ENCODE measurements around the gene EIF2D. TPM values are rescaled to one million over a fixed set of nuclear protein-coding genes. Genes with fewer than 3 reads are reported as not detected.

EIF2D gene
- total and polyA plus RNA-seq, 9 of the 15 experiments (the other 6 are each of a cell fraction or from before 2014, with no cell fraction given), result 81.1 to 138 (median 93.9) TPM

DNA sequence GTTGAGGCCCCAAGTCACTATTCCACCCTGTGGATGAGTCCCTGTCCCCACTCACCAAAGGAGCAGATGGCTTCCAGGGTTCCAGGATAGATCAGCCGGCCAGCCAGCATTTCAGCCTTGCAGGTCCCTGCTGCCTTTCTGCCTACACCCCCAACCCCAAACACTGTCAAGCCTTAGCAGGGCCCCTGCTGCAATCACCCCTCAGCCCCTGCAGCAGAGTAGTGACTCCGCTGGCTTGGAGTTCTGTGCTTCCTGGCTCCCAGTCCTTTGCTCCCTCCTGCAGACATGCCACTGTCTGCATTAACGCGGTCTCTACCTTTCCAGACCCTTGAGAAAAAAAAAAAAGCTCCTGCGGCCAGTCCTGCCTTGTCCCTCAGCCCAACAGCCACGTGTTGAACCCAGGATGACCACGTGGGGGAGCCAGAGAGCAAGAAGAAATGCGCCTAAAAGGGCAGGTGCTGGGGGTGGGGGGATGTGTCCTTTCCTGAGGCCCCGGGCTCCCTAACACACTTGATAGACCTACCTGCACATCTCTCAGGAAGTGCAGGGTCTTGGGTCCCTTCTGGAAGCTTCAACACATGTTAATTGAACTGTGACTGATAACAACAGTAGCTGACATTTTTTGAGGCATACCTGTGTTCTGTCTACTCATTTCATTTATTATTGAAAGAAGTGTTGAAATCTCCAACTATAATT, 67.6 kb downstream of the EIF2D start (continued):
- TF ChIP-seq SRSF7 (optimal IDR thresholded peaks at IDR 0.05; ENCODE audit: low read depth, low read length), result no peak
- no peak; the same call in 1 of the 2 replicates for TF ChIP-seq TAL1 (IDR thresholded peaks at IDR 0.05)
- no peak for TF ChIP-seq ZNF217 (CRISPR knock-in tag; IDR thresholded peaks at IDR 0.05)
- TF ChIP-seq ARID1B (IDR thresholded peaks at IDR 0.05), result no peak
- TF ChIP-seq ZFP1 (CRISPR knock-in tag; IDR thresholded peaks at IDR 0.05), result 0 out of 2 replicates have a peak, but pooled peaks have one; percentile 38
- TF ChIP-seq CHAMP1 (IDR thresholded peaks at IDR 0.05), result no peak
- TF ChIP-seq TCF3 (CRISPR knock-in tag; IDR thresholded peaks at IDR 0.05), result no peak
- TF ChIP-seq, protein P1, sequence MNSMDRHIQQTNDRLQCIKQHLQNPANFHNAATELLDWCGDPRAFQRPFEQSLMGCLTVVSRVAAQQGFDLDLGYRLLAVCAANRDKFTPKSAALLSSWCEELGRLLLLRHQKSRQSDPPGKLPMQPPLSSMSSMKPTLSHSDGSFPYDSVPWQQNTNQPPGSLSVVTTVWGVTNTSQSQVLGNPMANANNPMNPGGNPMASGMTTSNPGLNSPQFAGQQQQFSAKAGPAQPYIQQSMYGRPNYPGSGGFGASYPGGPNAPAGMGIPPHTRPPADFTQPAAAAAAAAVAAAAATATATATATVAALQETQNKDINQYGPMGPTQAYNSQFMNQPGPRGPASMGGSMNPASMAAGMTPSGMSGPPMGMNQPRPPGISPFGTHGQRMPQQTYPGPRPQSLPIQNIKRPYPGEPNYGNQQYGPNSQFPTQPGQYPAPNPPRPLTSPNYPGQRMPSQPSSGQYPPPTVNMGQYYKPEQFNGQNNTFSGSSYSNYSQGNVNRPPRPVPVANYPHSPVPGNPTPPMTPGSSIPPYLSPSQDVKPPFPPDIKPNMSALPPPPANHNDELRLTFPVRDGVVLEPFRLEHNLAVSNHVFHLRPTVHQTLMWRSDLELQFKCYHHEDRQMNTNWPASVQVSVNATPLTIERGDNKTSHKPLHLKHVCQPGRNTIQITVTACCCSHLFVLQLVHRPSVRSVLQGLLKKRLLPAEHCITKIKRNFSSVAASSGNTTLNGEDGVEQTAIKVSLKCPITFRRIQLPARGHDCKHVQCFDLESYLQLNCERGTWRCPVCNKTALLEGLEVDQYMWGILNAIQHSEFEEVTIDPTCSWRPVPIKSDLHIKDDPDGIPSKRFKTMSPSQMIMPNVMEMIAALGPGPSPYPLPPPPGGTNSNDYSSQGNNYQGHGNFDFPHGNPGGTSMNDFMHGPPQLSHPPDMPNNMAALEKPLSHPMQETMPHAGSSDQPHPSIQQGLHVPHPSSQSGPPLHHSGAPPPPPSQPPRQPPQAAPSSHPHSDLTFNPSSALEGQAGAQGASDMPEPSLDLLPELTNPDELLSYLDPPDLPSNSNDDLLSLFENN (IDR thresholded peaks at IDR 0.05; ENCODE audit: low read depth in 2 of 2, low read length in 2 of 2), result 0 out of 4 replicates have a peak, but pooled peaks of 1 of the 2 experiments have one; percentile 19
- no peak for TF ChIP-seq BRD4 (IDR thresholded peaks at IDR 0.05)
- no peak for TF ChIP-seq ZNF121 (CRISPR knock-in tag; conservative IDR thresholded peaks at IDR 0.05)
- no peak for TF ChIP-seq BCOR (IDR thresholded peaks at IDR 0.05)
- 0 out of 2 replicates have a peak, but pooled peaks have one; percentile 24 for TF ChIP-seq ZSCAN32 (CRISPR knock-in tag; IDR thresholded peaks at IDR 0.05)
- no peak for TF ChIP-seq RBBP5 (IDR thresholded peaks at IDR 0.05; ENCODE audit: borderline replicate concordance, insufficient read depth, low read length, poor library complexity, severe bottlenecking)
- no peak for TF ChIP-seq ZNF79 (CRISPR knock-in tag; IDR thresholded peaks at IDR 0.05; ENCODE audit: low read depth)
- TF ChIP-seq STAG1 (CRISPR knock-in tag; IDR thresholded peaks at IDR 0.05; ENCODE audit: borderline replicate concordance), result no peak; the same call in 1 of the 2 replicates
- TF ChIP-seq HDAC6 (IDR thresholded peaks at IDR 0.05; ENCODE audit: low read depth, low read length), result no peak
- TF ChIP-seq HDAC3 (IDR thresholded peaks at IDR 0.05; ENCODE audit: borderline replicate concordance, partially characterized antibody), result no peak
- TF ChIP-seq, protein P2, sequence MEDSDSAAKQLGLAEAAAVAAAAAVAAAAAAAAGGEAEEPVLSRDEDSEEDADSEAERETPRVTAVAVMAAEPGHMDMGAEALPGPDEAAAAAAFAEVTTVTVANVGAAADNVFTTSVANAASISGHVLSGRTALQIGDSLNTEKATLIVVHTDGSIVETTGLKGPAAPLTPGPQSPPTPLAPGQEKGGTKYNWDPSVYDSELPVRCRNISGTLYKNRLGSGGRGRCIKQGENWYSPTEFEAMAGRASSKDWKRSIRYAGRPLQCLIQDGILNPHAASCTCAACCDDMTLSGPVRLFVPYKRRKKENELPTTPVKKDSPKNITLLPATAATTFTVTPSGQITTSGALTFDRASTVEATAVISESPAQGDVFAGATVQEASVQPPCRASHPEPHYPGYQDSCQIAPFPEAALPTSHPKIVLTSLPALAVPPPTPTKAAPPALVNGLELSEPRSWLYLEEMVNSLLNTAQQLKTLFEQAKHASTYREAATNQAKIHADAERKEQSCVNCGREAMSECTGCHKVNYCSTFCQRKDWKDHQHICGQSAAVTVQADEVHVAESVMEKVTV (CRISPR knock-in tag; IDR thresholded peaks at IDR 0.05), result peak; percentile 84
- TF ChIP-seq NR3C1 (CRISPR knock-in tag; IDR thresholded peaks at IDR 0.05), result no peak
- TF ChIP-seq SOX6 (IDR thresholded peaks at IDR 0.05), result peak; percentile 31; the same call in 1 of the 2 replicates
- no peak for TF ChIP-seq ZNF316 (IDR thresholded peaks at IDR 0.05)
- TF ChIP-seq ETV5 (CRISPR knock-in tag; IDR thresholded peaks at IDR 0.05; ENCODE audit: low read depth), result no peak
